Measurements from ENCODE around the gene ZFAND3. TPM values are rescaled to one million over a fixed set of nuclear protein-coding genes. Genes with fewer than 3 reads are reported as not detected.
A peak's percentile ranks its signal among the peaks of the same experiment; 100 is the strongest.

The ZFAND3 gene
- polyA plus RNA-seq, 3 donors from 2014 or later, result 3.1 to 10.2 (median 3.9) TPM

GRCh38 chr6:38099221-38099620, 279.7 kb downstream of the ZFAND3 start:
- peaks cover 0 to 3% (median 0%) of the 10 kb centered on the region in 3 donors for H3K36me3 Mint-ChIP-seq
- peaks cover 22 to 49% of the 10 kb centered on the region in 2 donors for H3K4me1 Mint-ChIP-seq
- no peaks in the 10 kb centered on the region for H3K9me3 Mint-ChIP-seq
- peak overlapping the region in 1 of 6 donors; percentile 15 for H3K27ac Mint-ChIP-seq
- DNase-seq, result no peak
- H3K4me3 Mint-ChIP-seq, result no peak overlapping the region
- peaks cover 0 to 2% (median 0%) of the 10 kb centered on the region in 3 donors for H3K27me3 Mint-ChIP-seq (ENCODE audit: low read depth in 3 of 3)

GRCh38 chr6:38100380-38100779, 280.9 kb downstream of the ZFAND3 start:
- Mint-ChIP-seq H3K27ac (no peak overlapping the region), H3K9me3 (no peaks in the 10 kb centered on the region), H3K4me1 (peaks cover 25 to 56% of the 10 kb centered on the region in 2 donors), H3K36me3 (peaks cover 0 to 3% (median 0%) of the 10 kb centered on the region in 3 donors), H3K27me3 (ENCODE audit: low read depth in 3 of 3) (peaks cover 0 to 4% (median 0%) of the 10 kb centered on the region in 3 donors), H3K4me3 (no peak overlapping the region)
- no peak for DNase-seq

- H3K27ac Mint-ChIP-seq, result peak overlapping the region in 2 of 6 donors; percentile 11 to 34
- H3K9me3 Mint-ChIP-seq, result no peaks in the 10 kb centered on the region
- H3K27me3 Mint-ChIP-seq (ENCODE audit: low read depth in 3 of 3), result peaks cover 0 to 4% (median 0%) of the 10 kb centered on the region in 3 donors
- H3K4me1 Mint-ChIP-seq, result peaks cover 21 to 65% of the 10 kb centered on the region in 2 donors
- H3K36me3 Mint-ChIP-seq, result peaks cover 0 to 5% (median 3%) of the 10 kb centered on the region in 3 donors
- no peak for DNase-seq
- H3K4me3 Mint-ChIP-seq, result no peak overlapping the region
Measured at GRCh38 chr6:38103921-38104320, 284.4 kb downstream of the ZFAND3 start.

- Mint-ChIP-seq H3K27ac (no peak overlapping the region), H3K4me1 (peaks cover 23 to 65% of the 10 kb centered on the region in 2 donors), H3K4me3 (no peak overlapping the region), H3K36me3 (peaks cover 0 to 5% (median 3%) of the 10 kb centered on the region in 3 donors), H3K9me3 (no peaks in the 10 kb centered on the region), H3K27me3 (ENCODE audit: low read depth in 3 of 3) (peaks cover 0 to 4% (median 0%) of the 10 kb centered on the region in 3 donors)
- DNase-seq, result no peak
Measured at GRCh38 chr6:38105066-38105465, 285.5 kb downstream of the ZFAND3 start.

- Mint-ChIP-seq H3K4me1 (peaks cover 32 to 75% of the 10 kb centered on the region in 2 donors), H3K4me3 (no peak overlapping the region), H3K36me3 (peaks cover 0 to 5% (median 0%) of the 10 kb centered on the region in 3 donors), H3K9me3 (no peaks in the 10 kb centered on the region), H3K27ac (no peak overlapping the region), H3K27me3 (ENCODE audit: low read depth in 3 of 3) (peaks cover 0 to 2% (median 0%) of the 10 kb centered on the region in 3 donors)
- DNase-seq, result no peak
Measured at GRCh38 chr6:38107073-38107472, 287.5 kb downstream of the ZFAND3 start.

GRCh38 chr6:38110481-38110971, 291.0 kb downstream of the ZFAND3 start:
- Mint-ChIP-seq H3K27ac (peak overlapping the region in 4 of 6 donors; percentile 3 to 75 (median 16)), H3K9me3 (no peaks in the 10 kb centered on the region), H3K4me1 (peaks cover 39 to 88% of the 10 kb centered on the region in 2 donors), H3K27me3 (ENCODE audit: low read depth in 3 of 3) (no peaks in the 10 kb centered on the region), H3K36me3 (peaks cover 0 to 5% (median 0%) of the 10 kb centered on the region in 3 donors), H3K4me3 (no peak overlapping the region)
- DNase-seq, result no peak

- Mint-ChIP-seq H3K4me3 (no peak overlapping the region), H3K36me3 (peaks cover 0 to 5% (median 1%) of the 10 kb centered on the region in 3 donors), H3K27me3 (ENCODE audit: low read depth in 3 of 3) (no peaks in the 10 kb centered on the region), H3K27ac (no peak overlapping the region), H3K9me3 (no peaks in the 10 kb centered on the region), H3K4me1 (peaks cover 44 to 93% of the 10 kb centered on the region in 2 donors)
- no peak for DNase-seq
Measured at GRCh38 chr6:38112181-38112580, 292.7 kb downstream of the ZFAND3 start.

- H3K27ac Mint-ChIP-seq, result peak overlapping the region in 3 of 6 donors; percentile 13 to 55 (median 45)
- no peaks in the 10 kb centered on the region for H3K9me3 Mint-ChIP-seq
- H3K27me3 Mint-ChIP-seq (ENCODE audit: low read depth in 3 of 3), result peaks cover 0 to 2% (median 1%) of the 10 kb centered on the region in 3 donors
- no peak for DNase-seq
- H3K4me3 Mint-ChIP-seq, result no peak overlapping the region
- peaks cover 0 to 3% (median 0%) of the 10 kb centered on the region in 3 donors for H3K36me3 Mint-ChIP-seq
- H3K4me1 Mint-ChIP-seq, result peaks cover 41 to 93% of the 10 kb centered on the region in 2 donors
Measured at GRCh38 chr6:38113825-38114576, 294.5 kb downstream of the ZFAND3 start.

GRCh38 chr6:38114976-38115625, 295.6 kb downstream of the ZFAND3 start:
- H3K27me3 Mint-ChIP-seq (ENCODE audit: low read depth in 3 of 3), result peaks cover 0 to 2% (median 1%) of the 10 kb centered on the region in 3 donors
- H3K4me3 Mint-ChIP-seq, result no peak overlapping the region
- H3K9me3 Mint-ChIP-seq, result no peaks in the 10 kb centered on the region
- H3K4me1 Mint-ChIP-seq, result peaks cover 40 to 94% of the 10 kb centered on the region in 2 donors
- peaks cover 0 to 3% (median 0%) of the 10 kb centered on the region in 3 donors for H3K36me3 Mint-ChIP-seq
- DNase-seq, result no peak
- H3K27ac Mint-ChIP-seq, result peak overlapping the region in 5 of 6 donors; percentile 14 to 41 (median 25)

- H3K9me3 Mint-ChIP-seq, result no peaks in the 10 kb centered on the region
- peaks cover 35 to 88% of the 10 kb centered on the region in 2 donors for H3K4me1 Mint-ChIP-seq
Measured at GRCh38 chr6:38115626-38116008, 296.1 kb downstream of the ZFAND3 start.

GRCh38 chr6:38116248-38116647, 296.7 kb downstream of the ZFAND3 start:
- H3K4me1 Mint-ChIP-seq, result peaks cover 33 to 82% of the 10 kb centered on the region in 2 donors
- H3K4me3 Mint-ChIP-seq, result no peak overlapping the region
- H3K27ac Mint-ChIP-seq, result peak overlapping the region in 1 of 6 donors; percentile 50
- H3K9me3 Mint-ChIP-seq, result no peaks in the 10 kb centered on the region
- no peak for DNase-seq
- peaks cover 0 to 3% (median 0%) of the 10 kb centered on the region in 3 donors for H3K36me3 Mint-ChIP-seq
- peaks cover 0 to 2% (median 1%) of the 10 kb centered on the region in 3 donors for H3K27me3 Mint-ChIP-seq (ENCODE audit: low read depth in 3 of 3)

More at GRCh38 chr6:38115626-38116008, 296.1 kb downstream of the ZFAND3 start:
- Mint-ChIP-seq H3K27me3 (ENCODE audit: low read depth in 3 of 3) (peaks cover 0 to 2% (median 1%) of the 10 kb centered on the region in 3 donors), H3K36me3 (peaks cover 0 to 3% (median 0%) of the 10 kb centered on the region in 3 donors), H3K4me3 (no peak overlapping the region), H3K27ac (no peak overlapping the region)
- DNase-seq, result no peak

GRCh38 chr6:38117281-38117680, 297.8 kb downstream of the ZFAND3 start:
- Mint-ChIP-seq H3K27me3 (ENCODE audit: low read depth in 3 of 3) (peaks cover 0 to 2% (median 1%) of the 10 kb centered on the region in 3 donors), H3K36me3 (peaks cover 0 to 11% (median 0%) of the 10 kb centered on the region in 3 donors), H3K4me1 (peaks cover 27 to 79% of the 10 kb centered on the region in 2 donors), H3K9me3 (no peaks in the 10 kb centered on the region), H3K27ac (peak overlapping the region in 2 of 6 donors; percentile 51 to 67), H3K4me3 (no peak overlapping the region)
- DNase-seq, result no peak

- H3K4me1 Mint-ChIP-seq, result peaks cover 24 to 78% of the 10 kb centered on the region in 2 donors
- no peak overlapping the region for H3K4me3 Mint-ChIP-seq
- no peak for DNase-seq
- peak overlapping the region in 1 of 6 donors; percentile 73 for H3K27ac Mint-ChIP-seq
- H3K36me3 Mint-ChIP-seq, result peaks cover 7 to 25% (median 11%) of the 10 kb centered on the region in 3 donors
- H3K9me3 Mint-ChIP-seq, result no peaks in the 10 kb centered on the region
- peaks cover 0 to 6% (median 2%) of the 10 kb centered on the region in 3 donors for H3K27me3 Mint-ChIP-seq (ENCODE audit: low read depth in 3 of 3)
Measured at GRCh38 chr6:38118791-38119365, 299.4 kb downstream of the ZFAND3 start.

Data from immature natural killer cell (primary cell).